HL-60 (cell line): ENCODE data around the gene ADGRL3.

ENCODE experiments used
- DNase-seq, 2 experiments: peaks; one replicate each; pipeline ENCODE4 v3.0.0-alpha.2; 2010 to 2020; ENCODE audit warnings: low read depth in 1 of 2, low spot score in 1 of 2
- H3K27ac ChIP-seq: fragments of 250-450 bp; sonication (Bioruptor Pico); replicated peaks from 2 replicates; pipeline ENCODE4 v1.5.1; 2020; ENCODE audit warnings: mild to moderate bottlenecking, moderate library complexity
- H3K27me3 ChIP-seq: fragments of 250-450 bp; sonication (Bioruptor Pico); 2 replicates; pipeline ENCODE4 v1.5.1; 2021; ENCODE audit warnings: mild to moderate bottlenecking, moderate library complexity; ENCODE audit not compliant: insufficient read depth, poor library complexity, severe bottlenecking
- H3K4me3 ChIP-seq: replicated peaks from 2 replicates; pipeline ENCODE4 v1.5.1; 2011; ENCODE audit warnings: mild to moderate bottlenecking, control low read depth, low read length; ENCODE audit not compliant: insufficient read depth
- GABPA ChIP-seq: IDR thresholded peaks from 2 replicates; pipeline ENCODE4 v1.6.1; 2012; ENCODE audit warnings: low read depth
- POLR2AphosphoS5 ChIP-seq: IDR thresholded peaks from 2 replicates; pipeline ENCODE4 v1.6.1; 2012; ENCODE audit warnings: low read depth
- SPI1 ChIP-seq: IDR thresholded peaks from 2 replicates; pipeline ENCODE4 v1.6.1; 2012; ENCODE audit warnings: low read depth, mild to moderate bottlenecking, borderline replicate concordance
- TF ChIP-seq, protein P1 (sequence below): IDR thresholded peaks from 2 replicates; pipeline ENCODE4 v1.6.1; 2012; ENCODE audit warnings: low read depth; ENCODE audit not compliant: insufficient replicate concordance
- TF ChIP-seq, protein P2 (sequence below): IDR thresholded peaks from one replicate; pipeline ENCODE4 v1.5.1; 2011; ENCODE audit warnings: low read length, control low read depth, inconsistent platforms; ENCODE audit not compliant: insufficient read depth

Gene ADGRL3

DNA sequence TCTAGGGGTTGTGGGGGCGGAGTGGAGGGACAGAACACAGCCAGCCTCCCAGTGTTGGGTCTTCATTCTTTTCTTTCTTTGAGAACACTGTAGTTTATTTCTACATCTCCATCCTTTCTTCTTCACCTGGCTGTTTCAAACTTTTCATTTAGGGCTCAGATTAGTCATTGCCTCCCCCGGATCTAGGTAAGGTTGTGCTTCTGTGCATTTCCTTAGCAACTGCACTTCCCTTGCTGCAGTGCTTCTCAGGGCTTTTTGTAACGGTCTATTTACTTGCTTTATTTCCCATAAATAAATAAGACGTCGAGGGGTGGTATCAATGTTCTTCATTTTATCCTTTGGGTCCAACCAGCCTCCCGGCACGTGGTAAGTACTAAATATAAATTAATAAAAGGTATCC, 31.3 kb downstream of the ADGRL3 start:
- Histone ChIP-seq H3K27me3 (no peaks in the 10 kb centered on the region), H3K4me3 (no peak overlapping the region), H3K27ac (no peak overlapping the region)
- no peak for DNase-seq
- TF ChIP-seq GABPA = no peak
- no peak for TF ChIP-seq POLR2AphosphoS5
- TF ChIP-seq, protein P1, sequence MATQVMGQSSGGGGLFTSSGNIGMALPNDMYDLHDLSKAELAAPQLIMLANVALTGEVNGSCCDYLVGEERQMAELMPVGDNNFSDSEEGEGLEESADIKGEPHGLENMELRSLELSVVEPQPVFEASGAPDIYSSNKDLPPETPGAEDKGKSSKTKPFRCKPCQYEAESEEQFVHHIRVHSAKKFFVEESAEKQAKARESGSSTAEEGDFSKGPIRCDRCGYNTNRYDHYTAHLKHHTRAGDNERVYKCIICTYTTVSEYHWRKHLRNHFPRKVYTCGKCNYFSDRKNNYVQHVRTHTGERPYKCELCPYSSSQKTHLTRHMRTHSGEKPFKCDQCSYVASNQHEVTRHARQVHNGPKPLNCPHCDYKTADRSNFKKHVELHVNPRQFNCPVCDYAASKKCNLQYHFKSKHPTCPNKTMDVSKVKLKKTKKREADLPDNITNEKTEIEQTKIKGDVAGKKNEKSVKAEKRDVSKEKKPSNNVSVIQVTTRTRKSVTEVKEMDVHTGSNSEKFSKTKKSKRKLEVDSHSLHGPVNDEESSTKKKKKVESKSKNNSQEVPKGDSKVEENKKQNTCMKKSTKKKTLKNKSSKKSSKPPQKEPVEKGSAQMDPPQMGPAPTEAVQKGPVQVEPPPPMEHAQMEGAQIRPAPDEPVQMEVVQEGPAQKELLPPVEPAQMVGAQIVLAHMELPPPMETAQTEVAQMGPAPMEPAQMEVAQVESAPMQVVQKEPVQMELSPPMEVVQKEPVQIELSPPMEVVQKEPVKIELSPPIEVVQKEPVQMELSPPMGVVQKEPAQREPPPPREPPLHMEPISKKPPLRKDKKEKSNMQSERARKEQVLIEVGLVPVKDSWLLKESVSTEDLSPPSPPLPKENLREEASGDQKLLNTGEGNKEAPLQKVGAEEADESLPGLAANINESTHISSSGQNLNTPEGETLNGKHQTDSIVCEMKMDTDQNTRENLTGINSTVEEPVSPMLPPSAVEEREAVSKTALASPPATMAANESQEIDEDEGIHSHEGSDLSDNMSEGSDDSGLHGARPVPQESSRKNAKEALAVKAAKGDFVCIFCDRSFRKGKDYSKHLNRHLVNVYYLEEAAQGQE = no peak
- no peak for TF ChIP-seq SPI1
- TF ChIP-seq, protein P2, sequence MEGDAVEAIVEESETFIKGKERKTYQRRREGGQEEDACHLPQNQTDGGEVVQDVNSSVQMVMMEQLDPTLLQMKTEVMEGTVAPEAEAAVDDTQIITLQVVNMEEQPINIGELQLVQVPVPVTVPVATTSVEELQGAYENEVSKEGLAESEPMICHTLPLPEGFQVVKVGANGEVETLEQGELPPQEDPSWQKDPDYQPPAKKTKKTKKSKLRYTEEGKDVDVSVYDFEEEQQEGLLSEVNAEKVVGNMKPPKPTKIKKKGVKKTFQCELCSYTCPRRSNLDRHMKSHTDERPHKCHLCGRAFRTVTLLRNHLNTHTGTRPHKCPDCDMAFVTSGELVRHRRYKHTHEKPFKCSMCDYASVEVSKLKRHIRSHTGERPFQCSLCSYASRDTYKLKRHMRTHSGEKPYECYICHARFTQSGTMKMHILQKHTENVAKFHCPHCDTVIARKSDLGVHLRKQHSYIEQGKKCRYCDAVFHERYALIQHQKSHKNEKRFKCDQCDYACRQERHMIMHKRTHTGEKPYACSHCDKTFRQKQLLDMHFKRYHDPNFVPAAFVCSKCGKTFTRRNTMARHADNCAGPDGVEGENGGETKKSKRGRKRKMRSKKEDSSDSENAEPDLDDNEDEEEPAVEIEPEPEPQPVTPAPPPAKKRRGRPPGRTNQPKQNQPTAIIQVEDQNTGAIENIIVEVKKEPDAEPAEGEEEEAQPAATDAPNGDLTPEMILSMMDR = no peak

DNA sequence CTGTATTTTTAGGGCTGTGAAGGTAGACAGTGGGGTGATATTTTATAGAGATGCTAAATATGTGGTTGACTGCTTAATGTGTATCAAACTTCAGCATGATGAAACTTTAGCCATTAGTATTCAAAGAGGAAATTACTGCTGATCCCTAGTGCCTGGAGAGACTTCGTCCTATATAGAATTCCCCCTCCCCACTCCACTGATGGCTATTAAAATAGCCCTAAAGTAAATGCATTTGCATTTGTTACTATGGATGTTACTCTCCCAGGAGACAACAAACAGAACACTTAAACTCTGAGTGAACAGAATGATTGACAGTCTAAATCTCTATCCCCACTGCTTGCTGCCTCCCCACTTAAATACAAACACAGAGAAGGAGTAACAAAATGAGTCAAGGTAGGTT, 39.1 kb downstream of the ADGRL3 start:
- TF ChIP-seq POLR2AphosphoS5 = no peak
- TF ChIP-seq, protein P1 = no peak
- TF ChIP-seq, protein P2 = no peak
- no peak for TF ChIP-seq GABPA
- TF ChIP-seq SPI1 = no peak
- no peak for DNase-seq
- H3K27me3 ChIP-seq = no peaks in the 10 kb centered on the region
- H3K4me3 ChIP-seq = no peak overlapping the region
- no peak overlapping the region for H3K27ac ChIP-seq

DNA sequence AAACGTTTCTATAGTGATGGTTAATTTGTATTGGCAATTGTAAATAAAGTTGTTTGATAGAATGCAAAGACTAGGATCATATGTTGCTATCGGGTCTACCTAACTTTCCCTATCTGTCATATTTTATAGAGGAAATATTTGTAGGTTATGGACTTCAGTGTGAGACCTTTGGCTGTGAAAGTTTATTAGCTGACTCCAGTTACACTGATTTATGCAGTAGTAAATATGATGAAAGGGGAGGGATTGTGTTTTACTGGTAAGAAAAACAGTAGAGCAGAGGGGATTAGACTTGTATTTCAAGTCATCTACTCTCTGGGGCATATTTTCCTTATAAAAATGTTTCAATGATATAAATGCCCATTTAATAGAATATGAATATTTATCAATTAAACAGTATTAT, 43.8 kb downstream of the ADGRL3 start:
- TF ChIP-seq POLR2AphosphoS5 (no peak), GABPA (no peak), SPI1 (no peak)
- TF ChIP-seq, protein P1 = no peak
- TF ChIP-seq, protein P2 = no peak
- Histone ChIP-seq H3K4me3 (no peak overlapping the region), H3K27me3 (no peaks in the 10 kb centered on the region)

More for the DNA sequence above, 43.8 kb downstream of the ADGRL3 start:
- DNase-seq = no peak
- no peak overlapping the region for H3K27ac ChIP-seq
